HCT116 (cell line): ENCODE data around the gene PDE4B.

Experiments used
- ATF3 ChIP-seq: IDR thresholded peaks from 2 replicates; pipeline ENCODE4 v1.6.1; 2012
- CTCF ChIP-seq, 3 experiments: fragments of 200-600 bp in 1 of 3; sonication (generic) in 1 of 3; IDR thresholded peaks in 2 of 3; conservative IDR thresholded peaks in 1 of 3; 2 replicates each; pipeline ENCODE4 v1.5.1; 2012 to 2017; ENCODE audit warnings: low read depth in 2 of 3, low read length in 2 of 3, antibody characterized with exemption in 1 of 3, borderline replicate concordance in 1 of 3, control low read depth in 1 of 3, mild to moderate bottlenecking in 1 of 3, mixed read lengths in 1 of 3, mixed run types in 1 of 3, moderate library complexity in 1 of 3; ENCODE audit not compliant: insufficient read depth in 1 of 3
- EZH2 ChIP-seq: fragments of 200-600 bp; sonication (generic); IDR thresholded peaks from 2 replicates; pipeline ENCODE4 v1.6.1; 2017; ENCODE audit warnings: antibody characterized with exemption, mixed run types
- POLR2A ChIP-seq: IDR thresholded peaks from 2 replicates; pipeline ENCODE4 v1.7.0; 2011; ENCODE audit warnings: borderline replicate concordance; ENCODE audit not compliant: insufficient read depth, insufficient read length; ENCODE audit errors: extremely low read depth
- RAD21 ChIP-seq: IDR thresholded peaks from 2 replicates; pipeline ENCODE4 v1.6.1; 2012; ENCODE audit warnings: low read depth, mild to moderate bottlenecking
- YY1 ChIP-seq: IDR thresholded peaks from 2 replicates; pipeline ENCODE4 v1.6.1; 2011; ENCODE audit warnings: low read length, low read depth, moderate library complexity, mild to moderate bottlenecking; ENCODE audit not compliant: insufficient replicate concordance; ENCODE audit errors: extremely low read depth

- TF ChIP-seq CTCF (IDR thresholded peaks at IDR 0.05 in 2 of 3, conservative IDR thresholded peaks at IDR 0.05 in 1 of 3; ENCODE audit: borderline replicate concordance in 1 of 3, insufficient read depth in 1 of 3, low read depth in 2 of 3, low read length in 2 of 3) (no peak), ATF3 (no peak), RAD21 (no peak), POLR2A (no peak), EZH2 (no peak), YY1 (no peak)
Measured at GRCh38 chr1:65952696-65953095, 160.0 kb downstream of the PDE4B start.
